ENCODE results near the gene SLC7A6.
"Not testable (repeated sequence)": the region's sequence is repeated elsewhere in the genome, so short reads cannot be mapped to it uniquely, and the experiment has no call there.

The SLC7A6 gene

DNA sequence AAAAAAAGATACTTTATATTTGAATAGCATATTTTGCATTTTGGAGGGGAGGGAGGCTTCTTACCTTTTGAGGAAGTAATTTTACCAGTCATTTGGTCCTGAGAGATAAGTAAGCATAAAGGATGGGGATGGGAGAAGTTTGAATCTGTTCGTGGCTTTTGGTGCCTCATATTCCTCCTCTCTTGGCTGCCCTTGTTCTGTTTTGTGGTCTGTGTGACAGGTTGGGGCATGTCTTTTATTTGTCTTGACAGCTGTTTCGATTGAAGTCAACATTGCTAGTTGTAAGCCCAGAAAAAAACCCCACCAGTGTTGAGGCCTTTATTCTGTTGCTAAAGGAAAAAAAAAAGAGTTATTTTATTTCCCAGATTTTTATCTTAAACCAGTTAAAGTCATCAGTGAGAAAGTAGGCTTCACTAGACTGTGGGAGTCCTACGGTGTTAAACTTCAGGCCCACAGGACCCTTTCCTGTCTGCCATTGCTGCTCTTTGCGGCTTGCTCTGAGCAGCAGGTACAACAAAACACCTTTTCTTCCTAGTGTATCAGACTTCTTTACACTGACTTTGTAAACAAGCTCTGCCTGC, 11.4 kb downstream of the SLC7A6 start:
- DNase-seq: no peak
- TF ChIP-seq GATA1 (IDR thresholded peaks at IDR 0.05; ENCODE audit: low read depth, low read length): no peak
- TF ChIP-seq POLR2A (IDR thresholded peaks at IDR 0.05; ENCODE audit: low read length): no peak

DNA sequence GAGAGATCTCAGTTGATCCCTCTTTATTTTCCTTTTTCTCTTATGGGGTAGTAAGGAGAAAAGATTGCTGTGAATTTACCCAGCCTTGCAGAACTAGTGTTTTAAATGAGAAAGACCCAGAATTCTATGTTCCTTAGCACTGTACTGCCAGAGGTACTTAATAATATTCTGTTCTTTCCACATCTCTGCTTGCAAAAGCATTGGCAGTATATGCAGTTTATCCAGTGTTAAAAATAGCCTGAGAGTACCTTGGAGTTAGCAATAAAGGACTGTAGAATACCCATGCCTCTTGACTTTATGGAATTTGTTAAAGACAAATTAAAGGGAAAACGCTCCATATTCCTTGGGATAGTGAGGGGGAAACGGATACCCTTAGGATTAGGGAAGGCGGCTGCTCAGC, 11.9 kb downstream of the SLC7A6 start:
- DNase-seq: no peak
- TF ChIP-seq POLR2A (IDR thresholded peaks at IDR 0.05; ENCODE audit: low read length): no peak
- TF ChIP-seq GATA1 (IDR thresholded peaks at IDR 0.05; ENCODE audit: low read depth, low read length): no peak

DNA sequence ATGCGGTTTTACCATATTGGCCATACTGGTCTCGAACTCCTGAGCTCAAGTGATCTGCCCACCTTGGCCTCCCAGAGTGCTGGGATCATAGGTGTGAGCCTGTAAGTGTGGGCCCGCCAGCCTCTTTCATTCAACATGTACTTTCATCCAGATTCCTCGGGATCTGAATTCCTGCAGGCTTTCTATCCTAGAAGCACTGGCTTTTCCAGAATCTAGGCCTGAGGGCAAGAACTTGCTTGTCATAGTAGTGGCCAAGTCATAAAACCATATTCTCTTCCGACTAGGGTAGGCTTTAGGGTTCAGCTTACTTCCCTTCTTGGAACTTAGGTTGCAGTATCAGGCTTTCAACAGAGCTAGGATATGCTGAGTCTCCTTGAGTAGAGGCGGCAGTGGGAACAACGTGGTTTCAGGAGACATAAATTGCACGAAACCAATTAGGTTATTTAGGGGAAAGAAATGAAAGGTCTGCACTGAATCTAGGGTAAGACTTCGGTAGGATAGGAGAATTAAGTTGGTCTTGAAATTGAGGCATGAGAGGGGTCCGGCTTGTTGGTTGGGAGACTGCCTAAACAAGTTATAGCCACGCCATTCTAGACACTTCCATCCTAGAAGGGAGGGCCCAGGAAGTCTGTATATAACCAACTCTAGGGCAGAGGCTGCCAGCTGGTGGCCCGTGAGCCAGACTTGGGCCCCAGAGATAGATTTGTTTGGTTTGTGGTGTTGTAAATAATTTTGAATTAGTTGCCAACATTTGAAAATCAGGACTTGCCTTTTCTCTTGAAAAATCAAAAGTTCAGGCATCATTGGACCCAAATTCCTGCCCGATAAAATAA, 15.6 kb downstream of the SLC7A6 start:
- TF ChIP-seq POLR2A (IDR thresholded peaks at IDR 0.05; ENCODE audit: low read length) (no peak), GATA1 (IDR thresholded peaks at IDR 0.05; ENCODE audit: low read depth, low read length) (no peak)

DNA sequence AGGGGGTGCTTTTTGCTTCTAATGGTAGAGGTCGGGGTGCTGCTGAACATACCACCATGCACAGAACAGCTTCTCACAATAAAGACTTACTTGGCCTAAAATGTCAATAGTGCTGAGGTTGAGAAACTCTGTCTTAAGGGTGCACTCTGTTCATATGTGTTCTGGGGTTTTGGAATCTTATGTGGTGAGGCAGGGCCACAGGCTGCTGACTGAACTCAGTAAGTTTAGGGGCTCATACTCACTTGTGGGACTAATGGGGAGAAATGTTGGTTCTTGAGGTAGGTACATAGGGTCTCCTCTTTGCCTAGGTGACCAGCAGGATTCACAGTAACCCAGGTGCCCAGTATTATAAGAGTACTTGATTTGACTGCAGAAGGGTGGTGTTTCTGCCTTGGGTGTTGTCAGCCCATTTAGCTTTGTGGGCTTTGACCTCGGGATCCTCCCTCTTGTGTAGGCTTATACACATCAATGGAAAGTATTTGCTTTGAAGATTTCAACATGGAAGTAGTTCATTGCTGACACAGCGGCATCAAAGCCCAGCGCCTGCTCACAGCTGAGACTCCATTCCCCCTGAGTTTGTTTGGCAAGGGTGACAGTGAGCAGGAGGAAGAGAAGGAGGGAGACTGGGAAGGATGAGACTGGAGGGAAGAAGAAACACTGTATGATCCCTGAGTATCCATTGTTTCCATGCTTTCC, 17.2 kb downstream of the SLC7A6 start:
- no peak for TF ChIP-seq GATA1 (IDR thresholded peaks at IDR 0.05; ENCODE audit: low read depth, low read length)
- TF ChIP-seq POLR2A (IDR thresholded peaks at IDR 0.05; ENCODE audit: low read length): no peak
- no peak for DNase-seq

More for the DNA sequence above, 15.6 kb downstream of the SLC7A6 start:
- DNase-seq: no peak

DNA sequence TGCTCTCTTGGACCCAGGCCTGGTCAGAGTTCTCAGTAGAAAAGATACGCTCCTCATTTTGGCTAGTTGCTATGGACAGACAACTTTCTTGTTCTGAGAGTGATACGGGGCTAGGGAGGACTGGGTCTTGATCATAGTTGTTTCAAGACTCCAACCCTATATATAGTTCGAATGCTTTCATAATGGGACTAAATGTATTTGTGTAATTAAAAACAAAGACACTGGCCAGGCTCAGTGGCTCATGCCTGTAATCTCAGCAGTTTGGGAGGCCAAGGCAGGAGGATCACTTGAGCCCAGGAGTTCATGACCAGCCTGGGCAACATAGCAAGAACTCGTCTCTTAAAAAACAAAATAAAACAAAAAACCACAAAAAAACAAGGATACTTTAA, 17.7 kb downstream of the SLC7A6 start:
- no peak for TF ChIP-seq GATA1 (IDR thresholded peaks at IDR 0.05; ENCODE audit: low read depth, low read length)
- TF ChIP-seq POLR2A (IDR thresholded peaks at IDR 0.05; ENCODE audit: low read length): no peak
- DNase-seq: no peak

DNA sequence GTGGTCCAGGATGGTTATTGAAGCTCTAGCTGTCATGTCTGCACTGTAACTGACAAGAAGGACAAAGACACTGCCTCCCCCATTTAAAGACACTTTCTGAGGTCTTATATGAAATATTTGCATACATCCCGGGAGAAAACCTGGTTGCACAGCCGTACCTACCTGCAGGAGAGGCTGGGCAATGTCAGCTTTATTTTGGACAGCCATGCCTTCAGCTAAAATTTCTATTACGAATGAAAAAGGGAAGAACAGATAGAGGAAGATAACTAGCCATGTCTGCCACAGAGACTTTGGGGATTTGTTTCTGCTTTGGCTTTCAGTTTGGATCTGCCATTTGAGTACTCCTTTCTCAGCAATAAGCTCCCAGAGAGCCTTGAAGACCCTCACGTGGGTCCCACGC, 19.0 kb downstream of the SLC7A6 start:
- no peak for DNase-seq
- TF ChIP-seq GATA1 (IDR thresholded peaks at IDR 0.05; ENCODE audit: low read depth, low read length): no peak
- no peak for TF ChIP-seq POLR2A (IDR thresholded peaks at IDR 0.05; ENCODE audit: low read length)

DNA sequence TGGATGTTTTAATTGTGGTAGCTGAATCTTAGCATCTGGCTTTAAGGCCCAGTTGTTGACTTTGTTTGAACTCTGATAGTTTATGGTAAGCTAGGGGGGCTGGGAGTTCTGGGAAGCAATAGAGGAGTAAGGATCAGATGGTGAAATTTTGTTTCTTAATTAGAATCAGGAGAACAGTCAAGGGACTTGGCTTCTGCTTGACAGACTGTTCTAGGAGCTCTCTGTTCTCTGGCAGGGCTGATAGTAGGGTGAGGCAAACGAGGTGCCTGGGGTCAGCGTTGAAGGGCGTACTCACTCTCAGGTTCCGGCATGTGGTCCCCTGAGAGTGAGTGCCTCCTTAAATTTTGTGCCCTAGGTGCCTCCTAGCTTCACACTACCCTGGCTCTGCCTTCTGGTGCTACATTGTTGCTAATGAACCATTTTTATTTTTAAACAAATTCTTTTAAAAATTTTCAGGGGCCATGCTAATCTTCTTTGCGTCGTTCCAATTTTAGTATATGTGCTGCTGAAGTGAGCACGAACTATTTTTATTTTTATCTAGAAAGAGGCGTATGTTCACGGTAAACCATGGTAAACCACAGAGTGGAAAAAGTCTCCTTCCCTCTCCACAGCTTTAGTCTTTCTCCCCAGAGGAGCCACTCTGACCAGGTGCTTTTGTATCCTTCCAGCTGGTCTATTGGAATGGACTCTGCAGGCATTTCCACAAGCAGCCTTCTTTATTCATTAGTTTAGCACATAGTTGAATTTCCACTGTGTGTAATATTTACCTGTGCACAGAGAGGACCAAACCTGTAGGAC, 19.7 kb downstream of the SLC7A6 start:
- no peak for TF ChIP-seq GATA1 (IDR thresholded peaks at IDR 0.05; ENCODE audit: low read depth, low read length)
- TF ChIP-seq POLR2A (IDR thresholded peaks at IDR 0.05; ENCODE audit: low read length): no peak
- no peak for DNase-seq

DNA sequence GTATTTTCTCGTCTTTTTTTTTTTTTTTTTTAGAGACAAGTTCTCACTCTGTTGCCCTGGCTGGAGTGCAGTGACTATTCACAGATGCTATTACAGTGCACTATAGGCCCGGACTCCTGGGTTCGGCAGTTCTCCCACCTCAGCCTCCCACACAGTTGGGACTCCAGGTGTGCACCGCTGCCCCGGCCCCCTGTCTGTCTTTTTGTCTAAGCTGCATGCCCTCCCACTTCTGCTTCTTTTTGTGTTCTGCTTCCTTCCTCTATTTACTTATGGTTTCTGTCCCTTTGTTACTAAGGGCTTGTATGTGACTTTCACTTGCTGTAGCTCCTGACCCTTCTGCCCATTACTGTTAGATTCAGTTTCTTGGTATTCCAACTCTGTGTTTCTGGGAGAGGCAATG, 20.5 kb downstream of the SLC7A6 start:
- TF ChIP-seq POLR2A (IDR thresholded peaks at IDR 0.05; ENCODE audit: low read length) (no peak), GATA1 (IDR thresholded peaks at IDR 0.05; ENCODE audit: low read depth, low read length) (no peak)
- no peak for DNase-seq

- TF ChIP-seq GATA1 (IDR thresholded peaks at IDR 0.05; ENCODE audit: low read depth, low read length): no peak
- TF ChIP-seq POLR2A (IDR thresholded peaks at IDR 0.05; ENCODE audit: low read length): no peak
- DNase-seq: no peak
Observed at GRCh38 chr16:68285683-68286082, 21.4 kb downstream of the SLC7A6 start.

GRCh38 chr16:68286153-68287074, 22.1 kb downstream of the SLC7A6 start:
- DNase-seq: no peak
- TF ChIP-seq GATA1 (IDR thresholded peaks at IDR 0.05; ENCODE audit: low read depth, low read length) (no peak), POLR2A (IDR thresholded peaks at IDR 0.05; ENCODE audit: low read length) (no peak)

DNA sequence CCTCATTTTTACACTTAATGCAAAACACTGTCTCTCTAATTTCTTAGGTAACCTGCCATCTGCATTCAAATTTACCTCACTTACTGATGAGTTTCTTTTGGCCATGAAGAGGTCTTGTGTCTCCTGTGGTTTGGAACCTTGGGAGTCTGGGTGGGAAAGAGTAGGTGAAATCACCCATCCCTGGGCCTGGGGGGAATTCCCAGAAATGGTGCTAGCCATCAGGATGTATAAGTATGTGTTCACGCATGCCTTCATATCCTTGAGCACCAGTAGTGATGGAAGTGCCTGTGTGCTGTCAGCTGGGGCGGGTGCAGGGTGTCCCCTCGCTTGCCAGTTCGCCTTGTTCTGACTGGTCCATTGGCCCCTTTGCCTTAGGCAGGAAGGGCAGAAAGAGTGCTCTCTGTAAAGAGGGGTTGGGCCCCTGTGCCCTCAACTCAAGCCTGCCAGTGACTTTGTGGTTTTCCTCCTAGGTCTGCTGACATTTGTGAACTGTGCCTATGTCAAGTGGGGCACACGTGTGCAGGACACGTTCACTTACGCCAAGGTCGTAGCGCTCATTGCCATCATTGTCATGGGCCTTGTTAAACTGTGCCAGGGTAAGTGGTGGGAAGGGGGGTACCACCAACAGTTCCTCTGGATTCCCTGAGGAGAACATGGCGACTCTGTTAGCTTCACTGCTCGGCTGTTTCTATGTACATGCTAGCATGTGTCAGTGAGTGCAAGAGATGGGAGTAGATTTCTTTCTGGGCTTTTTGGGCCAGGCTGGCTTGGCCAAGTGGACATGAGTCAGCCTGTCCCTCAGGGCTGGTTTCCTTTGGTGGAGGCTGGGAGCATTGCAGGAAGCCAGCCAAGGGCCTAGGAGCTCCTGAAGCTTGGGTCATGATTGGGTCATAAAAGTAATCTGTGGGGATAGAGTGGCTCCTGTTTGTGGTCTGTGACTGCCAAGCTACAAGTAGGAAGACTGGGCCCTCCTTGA, 23.2 kb downstream of the SLC7A6 start:
- TF ChIP-seq POLR2A (IDR thresholded peaks at IDR 0.05; ENCODE audit: low read length) (no peak), GATA1 (IDR thresholded peaks at IDR 0.05; ENCODE audit: low read depth, low read length) (no peak)
- no peak for DNase-seq

DNA sequence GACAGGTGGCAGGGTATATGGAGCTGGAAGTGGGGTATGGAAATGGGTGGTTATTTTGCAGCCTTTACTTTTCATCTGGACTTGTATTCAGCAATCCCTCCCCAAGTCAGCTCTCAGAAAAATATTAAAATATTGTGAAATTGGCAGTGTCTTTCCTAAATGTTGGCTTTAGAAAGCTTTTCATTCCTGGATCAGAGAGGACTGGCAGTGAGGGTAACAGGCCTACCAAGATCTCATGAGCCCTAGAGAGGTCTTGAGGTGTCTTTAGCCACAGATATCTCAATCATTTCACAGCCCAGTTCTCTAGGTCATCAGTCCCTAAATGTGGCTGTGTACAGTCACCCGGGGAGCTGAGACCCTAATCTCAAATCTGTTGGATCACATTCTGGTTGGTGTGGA, 23.9 kb downstream of the SLC7A6 start:
- DNase-seq: no peak
- TF ChIP-seq GATA1 (IDR thresholded peaks at IDR 0.05; ENCODE audit: low read depth, low read length) (no peak), POLR2A (IDR thresholded peaks at IDR 0.05; ENCODE audit: low read length) (no peak)

GRCh38 chr16:68288796-68289195, 24.5 kb downstream of the SLC7A6 start:
- not testable (repeated sequence) for DNase-seq

Measured in erythroblast (primary cell).